ENCODE data around the gene ALDH18A1.

The ALDH18A1 gene

GRCh38 chr10:95613330-95613729 lies 43.2 kb downstream of the ALDH18A1 start:
- H3K4me1 ChIP-seq (ENCODE audit: control insufficient read depth, insufficient read depth, low read length): no peaks in the 10 kb centered on the region

GRCh38 chr10:95610727-95611126 lies 45.8 kb downstream of the ALDH18A1 start:
- Histone ChIP-seq H3K9me3 (ENCODE audit: control insufficient read depth, insufficient read depth, low read length) (no peaks in the 10 kb centered on the region), H3K27ac (ENCODE audit: low read depth, low read length) (no peak overlapping the region), H3K36me3 (ENCODE audit: control insufficient read depth, insufficient read depth, low read length) (peaks cover 99% of the 10 kb centered on the region), H3K4me1 (ENCODE audit: control insufficient read depth, insufficient read depth, low read length) (no peaks in the 10 kb centered on the region), H3K27me3 (ENCODE audit: control insufficient read depth, insufficient read depth, low read length) (no peaks in the 10 kb centered on the region), H3K9ac (ENCODE audit: low read depth, low read length) (no peak overlapping the region), H3K4me3 (ENCODE audit: low read depth, low read length) (no peak overlapping the region)

More at GRCh38 chr10:95613330-95613729, 43.2 kb downstream of the ALDH18A1 start:
- Histone ChIP-seq H3K9ac (ENCODE audit: low read depth, low read length) (no peak overlapping the region), H3K36me3 (ENCODE audit: control insufficient read depth, insufficient read depth, low read length) (peaks cover 99% of the 10 kb centered on the region), H3K9me3 (ENCODE audit: control insufficient read depth, insufficient read depth, low read length) (no peaks in the 10 kb centered on the region), H3K27ac (ENCODE audit: low read depth, low read length) (no peak overlapping the region), H3K27me3 (ENCODE audit: control insufficient read depth, insufficient read depth, low read length) (no peaks in the 10 kb centered on the region), H3K4me3 (ENCODE audit: low read depth, low read length) (no peak overlapping the region)

GRCh38 chr10:95606922-95607321 lies 49.6 kb downstream of the ALDH18A1 start:
- no peak overlapping the region for H3K9ac ChIP-seq (ENCODE audit: low read depth, low read length)
- no peak overlapping the region for H3K4me3 ChIP-seq (ENCODE audit: low read depth, low read length)
- no peak overlapping the region for H3K27ac ChIP-seq (ENCODE audit: low read depth, low read length)
- peaks cover 68% of the 10 kb centered on the region for H3K36me3 ChIP-seq (ENCODE audit: control insufficient read depth, insufficient read depth, low read length)
- no peaks in the 10 kb centered on the region for H3K27me3 ChIP-seq (ENCODE audit: control insufficient read depth, insufficient read depth, low read length)
- peaks cover 6% of the 10 kb centered on the region; the same call in 1 of the 2 replicates for H3K4me1 ChIP-seq (ENCODE audit: control insufficient read depth, insufficient read depth, low read length)
- no peaks in the 10 kb centered on the region for H3K9me3 ChIP-seq (ENCODE audit: control insufficient read depth, insufficient read depth, low read length)

GRCh38 chr10:95605163-95605562 lies 51.3 kb downstream of the ALDH18A1 start:
- Histone ChIP-seq H3K9ac (ENCODE audit: low read depth, low read length) (no peak overlapping the region), H3K9me3 (ENCODE audit: control insufficient read depth, insufficient read depth, low read length) (no peaks in the 10 kb centered on the region), H3K4me1 (ENCODE audit: control insufficient read depth, insufficient read depth, low read length) (peaks cover 9% of the 10 kb centered on the region), H3K27me3 (ENCODE audit: control insufficient read depth, insufficient read depth, low read length) (no peaks in the 10 kb centered on the region), H3K36me3 (ENCODE audit: control insufficient read depth, insufficient read depth, low read length) (peaks cover 50% of the 10 kb centered on the region), H3K4me3 (ENCODE audit: low read depth, low read length) (no peak overlapping the region), H3K27ac (ENCODE audit: low read depth, low read length) (no peak overlapping the region)

- peaks cover 45% of the 10 kb centered on the region for H3K36me3 ChIP-seq (ENCODE audit: control insufficient read depth, insufficient read depth, low read length)
- H3K4me3 ChIP-seq (ENCODE audit: low read depth, low read length): no peak overlapping the region
- H3K27ac ChIP-seq (ENCODE audit: low read depth, low read length): no peak overlapping the region
- no peaks in the 10 kb centered on the region for H3K27me3 ChIP-seq (ENCODE audit: control insufficient read depth, insufficient read depth, low read length)
- peaks cover 9% of the 10 kb centered on the region for H3K4me1 ChIP-seq (ENCODE audit: control insufficient read depth, insufficient read depth, low read length)
- H3K9me3 ChIP-seq (ENCODE audit: control insufficient read depth, insufficient read depth, low read length): no peaks in the 10 kb centered on the region
- H3K9ac ChIP-seq (ENCODE audit: low read depth, low read length): no peak overlapping the region
Observed at GRCh38 chr10:95604630-95605029, 51.9 kb downstream of the ALDH18A1 start.

GRCh38 chr10:95602382-95602781 lies 54.1 kb downstream of the ALDH18A1 start:
- Histone ChIP-seq H3K27me3 (ENCODE audit: control insufficient read depth, insufficient read depth, low read length) (no peaks in the 10 kb centered on the region), H3K9me3 (ENCODE audit: control insufficient read depth, insufficient read depth, low read length) (no peaks in the 10 kb centered on the region), H3K36me3 (ENCODE audit: control insufficient read depth, insufficient read depth, low read length) (peaks cover 23% of the 10 kb centered on the region), H3K9ac (ENCODE audit: low read depth, low read length) (no peak overlapping the region), H3K27ac (ENCODE audit: low read depth, low read length) (no peak overlapping the region), H3K4me1 (ENCODE audit: control insufficient read depth, insufficient read depth, low read length) (peaks cover 9% of the 10 kb centered on the region), H3K4me3 (ENCODE audit: low read depth, low read length) (no peak overlapping the region)

- H3K27ac ChIP-seq (ENCODE audit: low read depth, low read length): no peak overlapping the region
Observed at GRCh38 chr10:95601116-95601719, 55.3 kb downstream of the ALDH18A1 start.

GRCh38 chr10:95600158-95600557 lies 56.4 kb downstream of the ALDH18A1 start:
- H3K4me3 ChIP-seq (ENCODE audit: low read depth, low read length): no peak overlapping the region

More at GRCh38 chr10:95601116-95601719, 55.3 kb downstream of the ALDH18A1 start:
- peaks cover 11% of the 10 kb centered on the region for H3K36me3 ChIP-seq (ENCODE audit: control insufficient read depth, insufficient read depth, low read length)
- H3K4me3 ChIP-seq (ENCODE audit: low read depth, low read length): no peak overlapping the region
- peaks cover 9% of the 10 kb centered on the region for H3K4me1 ChIP-seq (ENCODE audit: control insufficient read depth, insufficient read depth, low read length)
- no peaks in the 10 kb centered on the region for H3K27me3 ChIP-seq (ENCODE audit: control insufficient read depth, insufficient read depth, low read length)
- no peaks in the 10 kb centered on the region for H3K9me3 ChIP-seq (ENCODE audit: control insufficient read depth, insufficient read depth, low read length)
- H3K9ac ChIP-seq (ENCODE audit: low read depth, low read length): no peak overlapping the region

GRCh38 chr10:95597788-95598187 lies 58.7 kb downstream of the ALDH18A1 start:
- Histone ChIP-seq H3K27me3 (ENCODE audit: control insufficient read depth, insufficient read depth, low read length) (no peaks in the 10 kb centered on the region), H3K9ac (ENCODE audit: low read depth, low read length) (no peak overlapping the region), H3K4me1 (ENCODE audit: control insufficient read depth, insufficient read depth, low read length) (peaks cover 3% of the 10 kb centered on the region; the same call in 1 of the 2 replicates), H3K36me3 (ENCODE audit: control insufficient read depth, insufficient read depth, low read length) (no peaks in the 10 kb centered on the region), H3K9me3 (ENCODE audit: control insufficient read depth, insufficient read depth, low read length) (no peaks in the 10 kb centered on the region), H3K4me3 (ENCODE audit: low read depth, low read length) (no peak overlapping the region), H3K27ac (ENCODE audit: low read depth, low read length) (no peak overlapping the region)

More at GRCh38 chr10:95600158-95600557, 56.4 kb downstream of the ALDH18A1 start:
- Histone ChIP-seq H3K36me3 (ENCODE audit: control insufficient read depth, insufficient read depth, low read length) (peaks cover under 1% of the 10 kb centered on the region; the same call in 1 of the 2 replicates), H3K27me3 (ENCODE audit: control insufficient read depth, insufficient read depth, low read length) (no peaks in the 10 kb centered on the region), H3K4me1 (ENCODE audit: control insufficient read depth, insufficient read depth, low read length) (peaks cover 9% of the 10 kb centered on the region), H3K9me3 (ENCODE audit: control insufficient read depth, insufficient read depth, low read length) (no peaks in the 10 kb centered on the region), H3K27ac (ENCODE audit: low read depth, low read length) (no peak overlapping the region), H3K9ac (ENCODE audit: low read depth, low read length) (no peak overlapping the region)

- Histone ChIP-seq H3K27me3 (ENCODE audit: control insufficient read depth, insufficient read depth, low read length) (no peaks in the 10 kb centered on the region), H3K9ac (ENCODE audit: low read depth, low read length) (no peak overlapping the region), H3K9me3 (ENCODE audit: control insufficient read depth, insufficient read depth, low read length) (no peaks in the 10 kb centered on the region), H3K27ac (ENCODE audit: low read depth, low read length) (no peak overlapping the region), H3K4me3 (ENCODE audit: low read depth, low read length) (no peak overlapping the region), H3K36me3 (ENCODE audit: control insufficient read depth, insufficient read depth, low read length) (no peaks in the 10 kb centered on the region), H3K4me1 (ENCODE audit: control insufficient read depth, insufficient read depth, low read length) (no peaks in the 10 kb centered on the region)
Observed at GRCh38 chr10:95588025-95588424, 68.5 kb downstream of the ALDH18A1 start.

GRCh38 chr10:95579835-95580535 lies 76.5 kb downstream of the ALDH18A1 start:
- Histone ChIP-seq H3K27me3 (ENCODE audit: control insufficient read depth, insufficient read depth, low read length) (no peaks in the 10 kb centered on the region), H3K4me3 (ENCODE audit: low read depth, low read length) (no peak overlapping the region), H3K27ac (ENCODE audit: low read depth, low read length) (no peak overlapping the region), H3K36me3 (ENCODE audit: control insufficient read depth, insufficient read depth, low read length) (no peaks in the 10 kb centered on the region), H3K9ac (ENCODE audit: low read depth, low read length) (no peak overlapping the region), H3K9me3 (ENCODE audit: control insufficient read depth, insufficient read depth, low read length) (no peaks in the 10 kb centered on the region), H3K4me1 (ENCODE audit: control insufficient read depth, insufficient read depth, low read length) (no peaks in the 10 kb centered on the region)
